Type B pancreatic cell (in vitro differentiated cells): ENCODE measurements around the gene COASY. TPM values are rescaled to one million over a fixed set of nuclear protein-coding genes. Genes with fewer than 3 reads are reported as not detected.
A peak's percentile ranks its signal among the peaks of the same experiment; 100 is the strongest.

ENCODE experiments used
- DNase-seq: peaks from one replicate; pipeline ENCODE4 v3.0.0; 2021; ENCODE audit warnings: mixed read lengths; ENCODE audit not compliant: unreplicated experiment; ENCODE audit errors: extremely low spot score
- H3K27ac Mint-ChIP-seq: 2 replicates; pipeline ENCODE4 v1.8.0; 2021; ENCODE audit warnings: mild to moderate bottlenecking, mixed read lengths
- H3K27me3 Mint-ChIP-seq: 2 replicates; pipeline ENCODE4 v1.8.0; 2021; ENCODE audit warnings: mixed read lengths
- H3K36me3 Mint-ChIP-seq: 2 replicates; pipeline ENCODE4 v1.8.0; 2021; ENCODE audit warnings: mixed read lengths
- H3K4me1 Mint-ChIP-seq: one replicate; pipeline ENCODE4 v1.8.0; 2021; ENCODE audit warnings: mixed read lengths; ENCODE audit not compliant: unreplicated experiment
- H3K4me3 Mint-ChIP-seq: 2 replicates; pipeline ENCODE4 v1.8.0; 2021; ENCODE audit warnings: mild to moderate bottlenecking, mixed read lengths
- H3K9me3 Mint-ChIP-seq: 2 replicates; pipeline ENCODE4 v1.8.0; 2021; ENCODE audit warnings: mixed read lengths
- total RNA-seq: library from RNA; stranded (reverse); gene quantifications from 2 replicates; pipeline ENCODE4 v1.2.1, GENCODE V29; 2021; ENCODE audit warnings: low replicate concordance
- TF ChIP-seq, protein P1 (sequence below): fragments of 200-600 bp; sonication (generic); conservative IDR thresholded peaks from 2 replicates; pipeline ENCODE4 v1.5.0; 2021; ENCODE audit warnings: antibody characterized with exemption, mild to moderate bottlenecking

The COASY gene
- total RNA-seq, 1 donor from 2014 or later = 78.0 TPM

DNA sequence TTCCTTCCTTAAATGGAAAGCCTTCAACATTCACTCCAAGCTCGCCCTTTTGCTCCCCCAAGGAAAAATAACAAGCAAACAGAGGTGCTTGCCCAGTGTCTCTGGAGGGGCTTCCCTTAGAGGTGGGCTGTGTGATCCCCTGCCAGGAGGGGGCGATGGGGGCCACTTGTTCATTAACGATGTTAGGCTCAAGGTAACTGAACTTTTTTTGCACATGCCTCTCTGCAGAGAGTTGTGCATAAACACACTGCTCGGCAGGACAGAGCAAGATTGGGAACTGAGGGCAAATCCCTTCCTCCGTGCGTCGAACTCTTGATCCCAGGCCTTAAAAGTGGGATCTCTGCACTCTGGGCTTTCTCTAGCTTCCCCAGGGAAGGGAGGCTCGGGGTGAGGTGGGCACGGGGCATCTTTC is 41.4 kb upstream of the COASY start:
- Mint-ChIP-seq H3K36me3 (peaks cover 11% of the 10 kb centered on the region), H3K4me3 (peak overlapping the region; percentile 49), H3K4me1 (peaks cover 52% of the 10 kb centered on the region), H3K27me3 (no peaks in the 10 kb centered on the region), H3K27ac (peak overlapping the region; percentile 84), H3K9me3 (no peaks in the 10 kb centered on the region)
- no peak for DNase-seq
- TF ChIP-seq, protein P1, sequence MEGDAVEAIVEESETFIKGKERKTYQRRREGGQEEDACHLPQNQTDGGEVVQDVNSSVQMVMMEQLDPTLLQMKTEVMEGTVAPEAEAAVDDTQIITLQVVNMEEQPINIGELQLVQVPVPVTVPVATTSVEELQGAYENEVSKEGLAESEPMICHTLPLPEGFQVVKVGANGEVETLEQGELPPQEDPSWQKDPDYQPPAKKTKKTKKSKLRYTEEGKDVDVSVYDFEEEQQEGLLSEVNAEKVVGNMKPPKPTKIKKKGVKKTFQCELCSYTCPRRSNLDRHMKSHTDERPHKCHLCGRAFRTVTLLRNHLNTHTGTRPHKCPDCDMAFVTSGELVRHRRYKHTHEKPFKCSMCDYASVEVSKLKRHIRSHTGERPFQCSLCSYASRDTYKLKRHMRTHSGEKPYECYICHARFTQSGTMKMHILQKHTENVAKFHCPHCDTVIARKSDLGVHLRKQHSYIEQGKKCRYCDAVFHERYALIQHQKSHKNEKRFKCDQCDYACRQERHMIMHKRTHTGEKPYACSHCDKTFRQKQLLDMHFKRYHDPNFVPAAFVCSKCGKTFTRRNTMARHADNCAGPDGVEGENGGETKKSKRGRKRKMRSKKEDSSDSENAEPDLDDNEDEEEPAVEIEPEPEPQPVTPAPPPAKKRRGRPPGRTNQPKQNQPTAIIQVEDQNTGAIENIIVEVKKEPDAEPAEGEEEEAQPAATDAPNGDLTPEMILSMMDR = peak; percentile 57

DNA sequence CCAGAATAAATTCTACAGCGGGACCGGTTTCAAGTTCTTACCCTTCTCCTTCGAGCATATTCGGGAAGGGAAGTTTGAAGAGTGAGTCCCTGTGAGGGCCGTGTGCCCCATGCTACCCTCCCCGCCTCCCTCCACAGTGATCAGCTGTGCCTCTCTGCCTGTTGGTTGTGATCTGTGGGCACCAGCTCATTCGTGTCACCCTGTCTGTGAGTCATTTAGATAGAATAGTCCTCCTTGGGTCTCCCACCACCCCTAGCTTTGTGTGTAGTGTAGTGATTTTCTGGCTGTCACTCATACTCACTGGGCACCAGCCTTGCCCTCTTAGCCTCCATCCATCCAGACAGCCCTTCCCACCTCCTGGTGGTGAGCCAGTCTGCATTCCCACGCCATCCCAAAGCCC is 40.9 kb upstream of the COASY start:
- peaks cover 52% of the 10 kb centered on the region for H3K4me1 Mint-ChIP-seq
- H3K9me3 Mint-ChIP-seq = no peaks in the 10 kb centered on the region
- H3K4me3 Mint-ChIP-seq = peak overlapping the region; percentile 49
- TF ChIP-seq, protein P1 = no peak
- no peaks in the 10 kb centered on the region for H3K27me3 Mint-ChIP-seq
- H3K27ac Mint-ChIP-seq = peak overlapping the region; percentile 84
- DNase-seq = no peak
- H3K36me3 Mint-ChIP-seq = peaks cover 11% of the 10 kb centered on the region

DNA sequence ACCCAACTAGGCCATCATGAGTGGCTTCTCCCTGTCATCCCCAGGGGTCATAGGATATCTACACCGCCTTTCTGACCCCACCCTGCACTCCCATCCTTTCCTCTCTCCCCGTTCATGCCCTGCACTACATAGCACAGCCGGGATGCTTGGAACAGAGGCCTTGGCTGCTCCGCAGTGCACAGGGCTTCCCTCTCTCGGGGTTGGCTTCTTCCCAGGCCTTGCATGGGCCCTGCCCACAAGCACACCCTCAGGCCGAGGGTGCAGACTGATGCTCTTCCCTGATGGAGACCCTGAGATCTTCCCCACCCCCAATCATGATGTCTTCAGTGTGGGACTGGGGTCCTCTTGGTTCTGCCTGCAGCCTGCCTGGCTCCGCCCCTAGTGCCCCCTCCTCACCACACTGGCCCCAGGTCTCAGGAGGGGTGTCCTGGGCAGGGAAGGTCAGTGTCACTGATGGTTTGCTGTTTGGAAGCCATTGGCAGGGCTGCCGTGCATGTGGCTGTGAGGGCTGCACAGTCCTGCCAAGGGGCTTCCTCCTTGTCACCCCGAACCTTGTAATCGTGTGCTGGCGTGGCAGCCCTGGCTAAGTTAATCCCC is 40.2 kb upstream of the COASY start:
- peaks cover 11% of the 10 kb centered on the region for H3K36me3 Mint-ChIP-seq
- peak overlapping the region; percentile 84 for H3K27ac Mint-ChIP-seq
- peaks cover 52% of the 10 kb centered on the region for H3K4me1 Mint-ChIP-seq
- DNase-seq = no peak
- H3K4me3 Mint-ChIP-seq = no peak overlapping the region
- no peaks in the 10 kb centered on the region for H3K9me3 Mint-ChIP-seq
- TF ChIP-seq, protein P1 = no peak
- H3K27me3 Mint-ChIP-seq = no peaks in the 10 kb centered on the region

DNA sequence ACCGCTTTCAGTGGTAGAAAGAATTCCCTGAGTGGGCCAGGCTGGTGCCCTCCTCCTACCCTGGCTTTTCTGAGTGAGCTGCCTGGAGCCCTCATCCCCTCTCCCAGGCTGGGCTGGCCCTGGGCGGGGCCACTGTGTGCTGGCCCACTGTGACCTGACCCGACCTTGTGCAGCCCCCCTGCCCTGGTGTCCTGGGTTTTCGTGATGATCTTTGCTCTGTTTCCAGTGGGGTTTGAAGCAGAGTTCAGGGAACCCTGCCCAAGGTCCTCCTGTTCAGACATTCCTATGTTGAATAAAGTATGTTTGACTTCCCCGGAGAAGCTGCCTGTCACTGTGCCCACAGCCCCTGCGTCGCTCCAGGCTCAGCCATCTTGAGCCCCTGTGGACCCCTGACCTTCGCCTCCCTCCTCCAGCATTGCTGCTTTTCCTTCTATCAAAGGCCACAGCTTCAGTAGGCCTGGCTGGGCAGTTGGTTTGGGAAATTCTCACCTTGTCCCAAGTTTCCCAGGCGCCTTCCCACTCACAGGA is 39.6 kb upstream of the COASY start:
- Mint-ChIP-seq H3K27ac (peak overlapping the region; percentile 67), H3K36me3 (peaks cover 11% of the 10 kb centered on the region), H3K4me3 (peak overlapping the region; percentile 23), H3K9me3 (no peaks in the 10 kb centered on the region), H3K27me3 (no peaks in the 10 kb centered on the region), H3K4me1 (peaks cover 56% of the 10 kb centered on the region)
- no peak for DNase-seq
- TF ChIP-seq, protein P1 = no peak

DNA sequence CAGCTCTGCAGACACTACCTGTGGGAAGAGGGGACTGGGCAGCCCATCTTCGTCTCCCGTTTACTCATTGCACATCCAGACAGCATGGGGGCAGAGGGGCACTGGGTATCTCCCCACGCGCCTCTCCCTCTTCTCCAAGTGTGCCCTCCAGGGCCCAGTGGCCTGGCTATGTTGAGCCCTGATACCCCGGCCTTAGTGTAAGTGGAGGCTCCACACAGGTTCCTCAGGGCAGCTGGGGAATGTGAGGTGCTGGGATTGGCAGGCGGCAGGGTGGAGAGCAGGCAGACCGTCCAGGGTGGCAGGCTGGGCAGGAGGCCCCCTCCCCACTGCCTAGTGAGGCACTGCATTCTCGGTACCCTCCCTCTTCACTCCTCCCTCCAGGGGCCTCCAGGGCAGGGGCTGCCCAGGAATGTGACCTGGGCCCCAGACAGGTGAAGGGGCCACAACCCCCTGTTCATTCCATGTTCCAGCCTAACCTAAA is 39.1 kb upstream of the COASY start:
- no peaks in the 10 kb centered on the region for H3K9me3 Mint-ChIP-seq
- no peak for DNase-seq
- no peaks in the 10 kb centered on the region for H3K27me3 Mint-ChIP-seq
- H3K4me1 Mint-ChIP-seq = peaks cover 53% of the 10 kb centered on the region
- H3K27ac Mint-ChIP-seq = no peak overlapping the region
- H3K36me3 Mint-ChIP-seq = peaks cover 11% of the 10 kb centered on the region
- TF ChIP-seq, protein P1 = no peak
- peak overlapping the region; percentile 34 for H3K4me3 Mint-ChIP-seq
